Measurements from ENCODE around the gene ACOX1.

The ACOX1 gene

DNA sequence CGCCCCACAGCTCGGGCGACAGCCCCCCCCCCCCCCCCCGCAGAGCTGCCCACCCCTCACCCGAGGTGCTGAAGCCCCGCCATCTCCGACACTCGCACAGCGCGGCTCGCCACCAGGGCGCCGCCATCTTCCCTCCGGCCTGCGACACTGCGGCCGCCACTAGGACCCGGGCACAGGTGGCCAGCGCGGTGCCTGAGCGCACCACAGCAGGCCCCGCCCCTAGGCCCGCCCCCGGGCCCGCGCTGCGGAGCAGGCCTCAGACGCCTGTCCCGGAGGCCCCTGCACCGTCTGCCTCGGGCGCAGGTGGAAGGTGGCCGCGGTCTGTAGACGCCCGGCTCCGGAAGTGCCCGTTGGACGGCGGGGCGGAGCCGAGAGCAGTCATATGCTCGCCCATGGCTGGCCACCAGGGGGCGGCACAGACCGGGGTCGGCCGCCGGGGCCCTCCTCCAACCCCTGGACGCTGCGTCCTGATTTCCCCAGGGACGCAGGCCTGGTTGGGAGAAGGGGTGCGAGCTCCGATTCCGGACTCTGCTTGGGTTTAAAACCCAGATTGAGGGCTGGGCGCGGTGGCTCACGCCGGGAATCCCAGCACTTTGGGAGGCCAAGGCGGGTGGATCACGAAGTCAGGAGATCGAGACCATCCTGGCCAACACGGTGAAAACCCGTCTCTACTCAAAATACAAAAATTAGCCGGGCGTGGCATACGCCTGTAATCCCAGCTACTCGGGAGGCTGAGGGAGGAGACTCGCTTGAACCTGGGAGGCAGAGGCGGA is 74.0 kb downstream of the ACOX1 start, which contains the start of gene MRPL38:
Gene MRPL38 (minus strand): TSS at position 136 of the 773 bp plus-strand sequence. CDS start 9 bp downstream, at position 127.
- DNase-seq, result peak; percentile 93

DNA sequence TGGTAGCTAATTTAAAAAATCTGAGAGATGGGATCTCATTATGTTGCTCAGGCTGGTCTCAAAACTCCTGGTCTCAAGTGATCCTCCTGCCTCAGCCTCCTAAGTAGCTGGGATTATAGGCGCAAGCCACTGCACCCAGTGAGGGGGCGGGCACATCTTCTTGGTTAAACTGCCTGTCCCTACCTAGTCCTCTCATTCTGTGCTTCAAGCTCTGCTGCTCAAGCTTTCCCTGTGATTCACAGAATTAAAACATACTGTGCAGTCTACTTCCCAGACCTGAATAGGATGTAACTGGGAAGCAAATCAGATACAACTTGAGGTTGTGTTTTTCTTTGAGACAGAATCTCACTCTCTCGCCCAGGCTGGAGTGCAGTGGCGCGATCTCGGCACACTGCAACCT is 76.6 kb downstream of the ACOX1 start:
- no peak for DNase-seq

DNA sequence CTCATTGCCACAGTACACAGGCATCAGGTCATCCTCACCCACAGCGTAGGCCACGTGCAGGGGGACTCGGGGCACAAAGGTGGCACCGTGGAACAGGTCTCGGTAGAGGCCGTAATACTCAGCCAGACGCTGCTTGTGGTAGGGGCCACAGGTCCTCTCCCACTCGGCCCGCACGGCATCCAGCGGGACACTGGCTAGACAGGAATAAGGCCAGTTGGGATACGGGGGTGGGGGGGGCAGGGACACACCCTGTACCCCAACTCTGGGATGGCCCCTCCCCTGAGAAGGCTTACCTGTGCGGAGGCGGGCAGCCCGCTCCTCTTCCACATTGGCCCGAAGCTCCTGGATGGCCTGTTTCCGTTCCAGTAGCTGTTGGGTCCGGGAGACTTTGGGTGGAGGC is 77.2 kb downstream of the ACOX1 start:
- no peak for DNase-seq

DNA sequence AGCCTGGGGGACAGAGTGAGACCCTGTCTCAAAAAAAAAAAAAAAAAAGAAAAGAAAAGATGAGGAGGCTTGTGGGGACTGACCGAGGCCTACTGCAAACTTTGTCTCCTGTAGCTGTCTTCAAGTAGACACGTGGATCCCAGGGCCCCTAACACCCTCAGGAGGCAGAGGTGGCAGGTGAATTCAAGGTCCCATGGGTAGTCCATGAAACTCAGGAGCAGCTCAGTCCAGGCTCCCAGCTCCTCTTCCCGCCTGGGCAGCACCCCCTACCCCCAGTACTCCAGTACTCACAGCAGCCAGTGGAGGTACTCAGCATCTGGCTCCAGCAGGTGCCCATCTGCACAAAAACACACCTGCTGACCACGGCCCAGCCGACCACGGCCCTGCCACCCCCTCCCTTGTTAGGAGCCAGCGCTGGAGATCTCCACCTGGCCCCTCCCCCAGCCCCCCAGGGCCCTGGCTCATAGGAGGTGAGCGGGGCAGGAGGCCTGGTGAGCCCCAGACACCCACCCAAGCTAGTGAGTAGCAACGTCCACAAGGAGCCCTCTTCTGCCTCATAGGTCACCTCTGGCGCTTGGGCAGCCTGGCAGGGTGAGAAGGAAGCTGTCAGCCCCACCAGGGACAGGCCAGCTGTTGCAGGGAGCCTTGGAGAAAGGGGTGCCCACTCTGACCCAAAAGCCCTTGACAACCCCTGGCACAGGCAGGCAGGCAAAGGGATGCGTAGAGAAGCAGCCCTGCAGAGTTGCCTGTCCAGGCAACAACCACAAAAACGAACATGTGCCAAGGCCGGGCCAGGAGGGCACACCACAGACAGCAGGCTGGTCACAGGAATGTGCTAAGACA is 78.1 kb downstream of the ACOX1 start:
- no peak for DNase-seq

DNA sequence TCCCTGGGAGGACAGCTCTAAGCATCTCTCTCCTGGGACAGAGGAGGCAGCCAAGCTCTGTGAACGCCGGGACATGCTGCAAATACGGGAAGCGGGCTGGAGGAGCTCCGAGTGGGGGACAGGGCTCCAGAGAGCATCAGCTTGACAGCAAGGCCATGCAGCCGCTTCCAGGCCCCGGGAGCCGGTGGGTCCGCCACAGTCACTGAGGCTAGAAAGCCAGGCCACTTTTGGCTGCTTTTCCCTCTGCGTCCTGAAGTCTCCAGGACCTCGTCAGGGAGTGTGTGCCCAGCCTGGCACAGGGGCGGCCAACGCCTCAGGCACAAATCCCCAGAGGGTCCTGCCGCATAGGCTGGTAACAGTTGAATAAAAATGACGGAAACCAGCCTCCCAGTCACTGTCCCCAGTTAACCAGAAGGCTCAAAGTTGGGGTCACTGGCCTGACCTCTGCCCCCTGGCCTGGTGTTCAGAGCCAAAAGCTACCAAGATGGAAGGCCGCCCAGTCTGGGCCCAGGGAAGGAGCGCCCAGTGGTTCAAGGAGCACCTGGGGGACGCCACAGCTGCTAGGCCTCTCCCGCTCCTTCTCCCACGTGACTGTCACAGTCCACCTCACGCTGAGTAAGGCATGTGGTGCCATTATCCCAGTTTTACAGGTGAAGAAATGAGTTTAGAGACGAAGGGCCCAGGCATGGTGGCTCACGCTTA is 79.0 kb downstream of the ACOX1 start:
- no peak for DNase-seq

DNA sequence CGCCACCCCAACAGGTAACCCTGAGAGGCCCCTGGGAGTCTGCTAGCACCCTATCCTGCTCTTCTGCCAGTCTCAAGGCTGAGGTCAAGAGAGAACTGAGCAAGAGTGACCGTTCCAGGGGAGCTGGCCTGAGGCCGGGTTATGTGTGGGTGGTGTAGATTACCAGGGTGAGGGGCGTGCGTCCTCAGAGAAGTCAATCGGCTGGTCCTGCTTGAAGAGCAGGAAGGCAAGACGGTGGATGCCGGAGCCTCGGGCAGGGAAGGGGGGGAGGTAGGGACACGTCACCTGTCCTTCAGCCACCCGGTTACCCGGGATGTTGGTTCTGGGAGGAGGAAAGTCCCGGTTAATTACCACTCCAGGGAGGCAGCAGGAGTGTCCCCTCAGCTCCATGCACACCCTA is 79.6 kb downstream of the ACOX1 start:
- DNase-seq, result no peak

DNA sequence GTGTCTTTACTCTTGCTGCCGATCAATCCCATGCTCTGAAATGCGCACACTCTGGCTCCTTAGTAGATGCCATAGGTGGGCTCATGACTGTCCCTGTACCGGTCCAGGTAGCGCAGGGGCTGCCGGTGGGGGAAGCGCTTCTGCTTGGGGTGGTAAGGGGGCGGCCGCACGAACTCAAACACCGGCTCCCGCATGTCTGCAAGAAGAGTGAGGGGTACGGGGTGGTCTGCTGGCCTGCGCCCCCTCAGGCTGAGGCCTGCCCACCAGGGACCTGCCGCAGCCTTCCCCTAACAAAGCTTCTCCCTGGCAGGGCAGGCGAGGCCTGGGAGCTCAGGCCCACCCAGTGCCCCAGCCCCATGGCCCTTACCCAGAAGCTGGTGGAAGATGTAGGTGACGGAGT is 80.2 kb downstream of the ACOX1 start:
- DNase-seq, result no peak

DNA sequence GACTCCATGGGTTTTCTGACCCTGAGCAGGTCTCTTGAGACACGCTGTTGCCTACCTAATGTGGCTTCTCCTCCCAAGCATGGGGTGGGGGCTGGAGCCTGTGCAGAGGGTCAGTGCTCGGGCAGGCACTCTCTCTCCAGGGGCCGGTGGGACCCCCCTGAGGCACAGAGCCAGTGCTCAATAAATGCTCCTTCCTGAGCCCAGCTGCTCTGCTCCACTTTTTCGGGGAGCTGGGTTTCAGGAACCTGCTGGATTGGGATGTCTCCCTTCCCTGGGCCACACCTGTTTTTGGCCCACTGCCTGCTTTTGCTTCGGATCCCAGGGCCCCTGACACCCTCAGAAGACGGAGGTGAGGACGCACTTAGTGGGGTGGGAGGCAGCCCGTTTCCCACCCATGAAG is 80.9 kb downstream of the ACOX1 start:
- no peak for DNase-seq

DNA sequence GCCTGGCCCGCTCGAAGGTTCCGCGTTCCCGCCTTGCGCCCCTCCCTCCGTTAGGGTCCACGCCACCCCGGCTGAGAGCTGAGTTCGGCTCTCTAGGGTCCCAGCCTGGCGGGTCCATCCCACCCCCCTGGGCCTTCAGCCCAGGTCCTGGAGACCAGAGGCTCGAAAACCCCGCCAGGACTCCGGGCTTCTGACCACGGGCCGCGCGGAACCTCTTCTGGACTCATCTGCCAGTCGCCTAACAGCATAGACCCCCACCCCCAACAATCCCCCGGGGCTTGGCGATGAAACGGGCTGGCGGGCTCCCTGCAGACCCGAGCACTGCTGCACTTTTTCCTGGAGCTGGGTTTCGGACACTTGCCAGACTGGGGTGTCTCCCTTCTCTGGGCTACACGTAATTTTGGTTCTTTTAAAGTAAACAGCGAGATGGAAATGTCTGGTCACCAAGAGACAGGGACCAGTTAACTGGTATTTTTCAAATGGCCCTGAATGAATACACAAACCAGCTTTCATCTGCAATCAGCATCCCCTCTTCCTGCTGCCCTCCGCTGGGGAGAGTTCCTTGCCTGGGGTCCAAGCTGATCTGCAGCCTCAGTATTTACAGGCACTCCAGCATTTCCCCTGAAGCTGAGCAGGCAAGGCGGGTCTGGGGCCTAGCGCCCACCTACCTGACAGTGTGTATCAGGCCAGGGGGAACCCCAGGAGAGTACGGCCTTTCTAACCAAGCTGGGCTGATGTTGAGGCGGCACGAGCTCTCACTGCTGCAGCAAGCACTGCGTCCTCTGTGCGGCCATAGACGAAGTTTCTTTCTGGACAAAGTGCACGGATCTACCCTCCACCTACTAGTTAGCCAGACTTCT is 81.6 kb downstream of the ACOX1 start:
- DNase-seq, result no peak

DNA sequence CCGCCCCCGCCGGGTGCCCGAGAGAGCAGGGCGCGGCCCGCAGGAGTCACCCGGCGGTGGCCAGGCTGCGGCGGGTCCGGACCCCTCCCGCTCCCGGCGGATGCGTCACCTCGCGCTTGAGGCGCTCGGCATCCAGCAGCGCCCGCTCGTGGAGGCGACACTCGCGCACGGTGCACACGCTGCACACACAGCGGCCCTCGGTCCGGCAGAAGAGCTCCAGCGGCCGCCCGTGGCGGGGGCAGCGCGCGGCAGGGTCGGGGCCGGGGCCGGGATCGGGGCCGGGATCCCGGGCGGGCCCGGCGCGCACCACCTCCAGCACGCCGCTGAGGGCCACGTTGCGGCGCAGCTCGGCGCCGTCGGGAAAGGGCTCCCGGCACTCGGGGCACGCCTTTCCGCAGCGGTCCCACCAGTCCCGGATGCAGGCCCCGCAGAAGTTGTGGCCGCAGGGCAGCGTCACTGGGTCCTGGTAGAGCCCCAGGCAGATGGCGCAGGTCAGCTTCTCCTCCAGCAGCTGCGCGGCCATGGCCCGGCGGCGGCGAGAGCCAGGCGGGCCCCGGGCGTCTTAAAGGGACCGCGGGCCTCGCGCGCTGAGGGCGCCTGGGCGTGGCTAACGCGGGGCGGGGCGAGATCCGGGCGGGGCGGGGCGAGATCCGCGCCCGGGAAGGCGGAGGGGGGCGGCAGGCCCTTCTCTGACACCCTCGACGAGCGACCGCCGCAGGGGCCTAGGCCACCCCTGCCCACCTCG is 82.4 kb downstream of the ACOX1 start, which contains the start of gene TRIM65:
Gene TRIM65 (minus strand): TSS at position 537 of the 745 bp plus-strand sequence. CDS start 14 bp downstream, at position 523.
- peak; percentile 39 for DNase-seq

DNA sequence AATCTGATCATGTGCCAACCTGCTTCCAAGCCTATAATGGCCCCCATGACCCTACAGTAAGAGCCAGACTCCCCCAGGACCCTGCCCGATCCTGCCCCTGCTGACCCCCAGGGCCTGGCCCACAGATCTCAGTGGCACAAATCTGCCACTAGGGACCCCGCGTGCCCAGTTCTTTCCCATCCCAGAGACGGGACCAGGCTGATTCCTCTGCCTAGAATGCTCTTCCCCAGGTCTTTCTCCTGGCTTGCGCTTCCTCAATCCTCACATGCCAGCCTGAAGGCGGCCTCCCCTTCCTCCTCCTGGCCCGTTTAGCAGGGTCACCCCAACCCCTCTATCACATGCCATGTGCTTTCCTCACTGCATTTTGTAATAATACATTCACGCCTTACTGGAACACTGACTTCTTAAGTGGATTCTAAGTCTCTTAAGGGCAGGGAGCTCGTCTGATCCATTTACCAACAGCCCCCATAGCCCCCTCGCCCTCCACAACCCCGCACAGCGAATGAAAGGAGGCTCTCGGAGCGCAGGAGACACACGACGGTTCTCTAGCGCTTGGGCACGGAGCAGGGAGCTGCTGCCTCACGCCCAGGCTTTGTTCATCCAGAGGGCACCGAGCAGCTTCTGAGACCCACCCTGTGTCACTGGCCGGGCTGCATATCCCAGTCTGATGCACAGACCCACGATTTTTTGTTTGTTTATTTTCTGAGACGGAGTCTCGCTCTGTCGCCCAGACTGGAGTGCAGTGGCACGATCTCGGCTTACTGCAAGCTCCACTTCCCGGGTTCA is 83.4 kb downstream of the ACOX1 start:
- no peak for DNase-seq

DNA sequence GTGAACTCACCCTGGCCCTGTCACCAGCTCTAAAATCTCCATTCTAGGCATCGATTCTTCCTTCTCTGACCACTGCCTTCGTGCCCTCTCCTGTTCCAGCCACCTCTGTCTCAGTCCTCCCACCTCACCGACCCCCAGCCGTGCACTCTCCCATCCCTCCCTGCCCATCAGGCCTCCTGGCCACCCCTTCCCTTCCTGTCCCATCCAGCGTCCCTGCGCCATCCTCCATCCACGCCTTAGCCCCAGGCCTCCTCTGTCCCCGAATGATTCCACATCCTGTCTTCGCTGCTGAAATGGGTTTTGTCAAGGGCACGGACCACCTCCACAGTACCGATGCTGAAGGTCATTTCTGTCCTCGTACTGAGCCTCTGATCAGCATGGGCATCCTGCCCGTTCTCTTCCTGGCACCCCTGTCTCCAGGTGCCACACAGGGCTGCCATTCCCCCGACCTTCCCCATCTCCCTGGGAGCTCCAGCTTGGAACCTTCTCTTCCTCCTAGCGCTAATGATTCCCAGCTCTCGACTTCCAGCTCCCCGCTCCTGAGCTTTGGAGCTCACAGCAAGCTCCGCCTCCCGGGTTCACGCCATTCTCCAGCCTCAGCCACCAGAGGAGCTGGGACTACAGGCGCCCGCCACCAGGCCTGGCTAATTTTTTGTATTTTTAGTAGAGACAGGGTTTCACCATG is 84.8 kb downstream of the ACOX1 start:
- DNase-seq, result no peak

DNA sequence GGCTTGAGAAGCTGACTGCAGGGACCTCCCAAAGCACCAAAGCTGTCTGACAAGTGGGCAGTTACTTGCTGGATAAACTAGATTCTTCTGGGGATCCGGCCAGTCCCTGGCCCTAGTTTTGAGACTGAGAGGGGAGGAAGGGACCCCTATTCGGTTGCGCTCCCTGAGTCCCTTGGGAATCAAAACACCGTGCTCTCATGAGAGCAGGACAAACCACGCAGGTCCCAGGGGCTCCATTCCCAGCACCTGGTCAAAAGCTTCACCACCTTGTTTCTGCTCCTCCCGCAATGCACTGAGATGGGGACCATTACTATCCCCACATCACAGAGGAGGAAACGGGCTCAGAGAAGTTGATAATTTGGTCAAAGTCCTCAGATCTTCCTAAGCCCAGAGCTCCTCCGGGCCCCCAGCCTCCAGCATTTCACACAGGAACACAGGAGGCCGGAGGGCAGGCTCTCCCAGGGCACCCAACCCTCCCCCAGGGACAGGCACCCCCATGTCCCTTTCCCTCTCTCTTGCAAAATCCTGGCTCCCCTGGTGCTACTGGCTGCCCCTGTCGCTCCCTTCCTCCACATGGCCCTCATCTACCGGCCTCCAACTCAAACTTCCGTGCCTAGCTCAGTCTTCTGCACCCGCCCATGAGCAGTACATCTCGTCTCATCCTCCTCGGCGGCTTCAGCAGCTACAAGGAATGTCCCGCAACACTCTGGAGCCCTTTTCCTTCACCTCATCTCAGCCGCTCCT is 85.5 kb downstream of the ACOX1 start:
- no peak for DNase-seq

DNA sequence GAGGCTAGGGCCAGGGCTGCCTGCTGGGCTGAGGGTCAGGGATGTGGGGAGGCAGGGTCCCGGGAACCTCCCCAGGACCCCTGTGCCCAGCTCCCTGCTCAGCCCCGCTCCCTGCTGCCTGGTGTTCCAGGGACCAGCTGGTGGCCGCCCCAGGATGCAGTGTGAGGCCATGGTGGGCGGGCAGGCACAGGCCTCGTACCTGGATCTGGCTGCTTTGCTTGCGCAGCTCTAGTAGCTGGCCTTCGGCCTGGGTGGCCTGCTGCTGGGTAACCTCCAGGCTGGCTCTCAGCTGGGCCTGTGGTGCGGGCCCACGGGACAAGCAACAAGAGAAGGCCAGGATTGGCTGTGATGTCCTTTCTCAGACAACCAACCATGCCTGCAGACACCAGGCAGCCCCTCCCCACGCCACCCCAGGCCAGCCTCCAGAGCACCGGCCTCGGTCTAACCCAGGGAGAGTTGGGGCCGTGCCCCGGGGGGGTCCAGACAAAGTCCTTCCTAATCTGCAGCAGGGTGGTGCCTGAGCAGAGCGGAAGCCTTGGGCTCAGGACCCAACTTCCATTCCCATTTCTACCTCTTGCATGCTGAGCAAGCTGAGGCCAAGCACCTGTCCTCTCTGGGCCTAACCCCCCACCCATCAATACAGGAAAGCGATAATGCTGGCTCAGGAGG is 86.3 kb downstream of the ACOX1 start:
- no peak for DNase-seq

DNA sequence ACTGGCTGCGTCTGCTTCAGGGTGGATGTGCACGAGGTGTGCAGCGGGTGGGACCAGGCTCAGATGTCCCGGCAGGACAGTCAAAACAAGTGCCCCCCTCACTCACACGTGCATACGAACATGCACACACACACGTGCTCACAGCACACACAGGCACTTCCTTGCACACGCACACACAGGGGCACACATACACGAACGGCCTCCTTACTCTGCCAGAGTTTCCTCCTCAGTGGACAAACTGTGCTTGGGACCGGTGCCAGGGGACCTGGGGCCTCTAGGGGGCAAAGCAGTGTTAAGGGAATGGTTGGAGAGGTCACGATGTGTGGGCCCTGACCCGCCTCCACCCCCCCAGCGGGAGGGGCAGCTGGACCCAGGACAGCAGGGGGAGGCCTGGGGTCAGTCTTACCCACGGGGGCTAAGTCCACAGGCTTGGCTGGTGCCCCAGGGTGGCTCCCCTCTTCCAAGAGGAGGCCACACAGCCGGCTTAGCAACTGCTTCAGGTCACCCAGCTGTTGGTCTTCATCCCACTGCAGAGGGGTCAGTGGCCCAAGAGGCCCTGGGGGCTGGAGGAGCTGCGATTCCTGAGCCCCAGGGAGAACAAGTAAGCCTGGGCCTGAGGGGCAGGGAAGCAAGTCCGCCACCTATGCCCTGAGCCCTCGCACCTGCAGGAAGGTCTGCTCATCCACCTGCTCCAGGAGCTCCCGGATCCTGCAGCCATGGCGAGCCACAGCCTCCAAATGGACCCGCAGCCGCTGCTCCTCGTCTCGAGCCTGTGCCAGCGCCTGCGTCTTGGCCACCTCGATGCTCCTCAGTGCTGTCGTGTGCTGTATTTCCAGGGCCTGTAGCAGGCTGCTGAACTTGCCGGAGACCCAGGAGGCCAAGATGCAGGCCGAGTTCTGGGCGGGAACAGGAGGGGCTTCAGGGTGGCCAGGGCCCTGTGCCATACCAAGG is 87.1 kb downstream of the ACOX1 start:
- no peak for DNase-seq
